ENCODE data around the gene NAPB.

The NAPB gene

GRCh38 chr20:23344336-23344735, 77.0 kb downstream of the NAPB start:
- no peak for DNase-seq (ENCODE audit: low spot score)

- no peak for DNase-seq (ENCODE audit: low spot score)
These were observed 77.7 kb downstream of the NAPB start for GRCh38 chr20:23343590-23343989.

- DNase-seq (ENCODE audit: low spot score): no peak
These were observed 80.2 kb downstream of the NAPB start for GRCh38 chr20:23341073-23341472.

- peak; percentile 76 for DNase-seq (ENCODE audit: low spot score)
These were observed 80.8 kb downstream of the NAPB start for GRCh38 chr20:23340524-23340923.

- no peak for DNase-seq (ENCODE audit: low spot score)
These were observed 81.3 kb downstream of the NAPB start for GRCh38 chr20:23339986-23340385.

- DNase-seq (ENCODE audit: low spot score): no peak
These were observed 84.0 kb downstream of the NAPB start for GRCh38 chr20:23337312-23337711.

- DNase-seq (ENCODE audit: low spot score): no peak
These were observed 84.8 kb downstream of the NAPB start for GRCh38 chr20:23336476-23336875.

GRCh38 chr20:23335521-23335920, 85.8 kb downstream of the NAPB start:
- no peak for DNase-seq (ENCODE audit: low spot score)

GRCh38 chr20:23334111-23334510, 87.2 kb downstream of the NAPB start:
- no peak for DNase-seq (ENCODE audit: low spot score)

GRCh38 chr20:23332467-23332866, 88.8 kb downstream of the NAPB start:
- DNase-seq (ENCODE audit: low spot score): no peak

GRCh38 chr20:23331450-23332350, 89.6 kb downstream of the NAPB start:
- no peak for DNase-seq (ENCODE audit: low spot score)

- no peak for DNase-seq (ENCODE audit: low spot score)
These were observed 93.5 kb downstream of the NAPB start for GRCh38 chr20:23327617-23328333.

- no peak for DNase-seq (ENCODE audit: low spot score)
These were observed 94.5 kb downstream of the NAPB start for GRCh38 chr20:23326774-23327173.

GRCh38 chr20:23325107-23325506, 96.2 kb downstream of the NAPB start:
- no peak for DNase-seq (ENCODE audit: low spot score)

All from GM03348 (cell line).